ENCODE results near the gene ABCB1. TPM values are rescaled to one million over a fixed set of nuclear protein-coding genes. Genes with fewer than 3 reads are reported as not detected.

The ABCB1 gene
- total and polyA plus RNA-seq, 2 experiments from 2014 or later: 0.53 to 0.80 TPM

DNA sequence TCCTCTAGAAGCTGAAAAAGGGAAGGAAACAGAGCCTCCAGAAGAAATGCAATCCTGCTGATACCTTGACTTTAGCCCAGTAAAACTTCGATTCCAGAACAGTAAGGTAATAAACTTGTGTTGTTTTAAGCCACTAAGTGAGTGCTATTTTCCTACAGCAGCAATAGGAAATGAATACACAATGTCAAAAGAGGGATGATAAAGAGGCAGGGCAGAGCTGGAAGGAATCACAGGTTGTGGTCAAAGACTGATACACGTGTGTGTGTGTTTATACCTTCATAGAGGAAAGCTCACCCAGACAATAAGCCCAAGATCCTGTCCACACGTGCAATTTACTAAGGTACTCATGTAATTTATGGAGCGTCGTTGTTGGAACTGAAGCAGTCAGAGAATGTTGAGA, 9.5 kb downstream of the ABCB1 start:
- no peak for TF ChIP-seq REST (IDR thresholded peaks at IDR 0.05; ENCODE audit: unreplicated experiment)
- TF ChIP-seq CTCF (conservative IDR thresholded peaks at IDR 0.05; ENCODE audit: low read depth in 2 of 2): no peak
- no peak for TF ChIP-seq POLR2AphosphoS5 (IDR thresholded peaks at IDR 0.05; ENCODE audit: low read depth)
- H3K9me2 ChIP-seq (ENCODE audit: insufficient read depth): no peaks in the 10 kb centered on the region
- H3K79me2 ChIP-seq (replicated peaks; ENCODE audit: insufficient read depth): no peaks in the 10 kb centered on the region
- no peaks in the 10 kb centered on the region for H3K27me3 ChIP-seq (ENCODE audit: insufficient read depth)
- no peak overlapping the region for H2AFZ ChIP-seq
- Mint-ChIP-seq H3K27me3 (ENCODE audit: insufficient read depth, low read depth, poor library complexity) (no peaks in the 10 kb centered on the region), H3K4me1 (no peaks in the 10 kb centered on the region), H3K27ac (no peak overlapping the region), H3K36me3 (ENCODE audit: low read depth) (no peaks in the 10 kb centered on the region), H3K9me3 (no peaks in the 10 kb centered on the region), H3K4me3 (no peak overlapping the region)
- no peak overlapping the region for H3K27ac ChIP-seq (ENCODE audit: low read depth)
- no peaks in the 10 kb centered on the region for H3F3A ChIP-seq (replicated peaks; ENCODE audit: low read depth)
- H4K20me1 ChIP-seq (replicated peaks; ENCODE audit: insufficient read depth): no peaks in the 10 kb centered on the region
- DNase-seq (ENCODE audit: low spot score) (no peak), ATAC-seq (no peak)
- H3K4me1 ChIP-seq (ENCODE audit: insufficient read depth): no peaks in the 10 kb centered on the region
- H3K36me3 ChIP-seq (ENCODE audit: insufficient read depth): no peaks in the 10 kb centered on the region
- H3K4me3 ChIP-seq: no peak overlapping the region
- H3K4me2 ChIP-seq: no peak overlapping the region

DNA sequence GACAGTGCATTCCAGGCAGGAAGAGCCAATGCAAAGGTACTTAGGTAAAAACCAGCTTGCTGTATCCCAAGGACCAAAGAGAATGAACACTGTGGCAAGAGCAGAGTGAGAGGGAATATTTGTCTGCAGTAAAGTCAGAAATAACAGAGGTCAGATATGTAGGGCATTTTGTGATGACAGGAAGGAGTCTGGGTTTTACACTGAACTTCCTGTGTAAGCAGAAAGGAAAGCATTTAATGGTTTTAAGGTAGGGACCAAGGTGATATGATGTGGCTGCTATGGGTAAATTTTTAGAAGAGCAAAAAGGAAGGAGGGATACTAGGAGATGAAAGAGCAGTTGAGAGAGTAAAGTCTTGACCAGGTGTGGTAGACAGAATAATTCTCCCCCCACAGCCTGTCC, 10.1 kb downstream of the ABCB1 start:
- Mint-ChIP-seq H3K27ac (no peak overlapping the region), H3K36me3 (ENCODE audit: low read depth) (no peaks in the 10 kb centered on the region), H3K4me1 (no peaks in the 10 kb centered on the region), H3K4me3 (no peak overlapping the region), H3K27me3 (ENCODE audit: insufficient read depth, low read depth, poor library complexity) (no peaks in the 10 kb centered on the region), H3K9me3 (no peaks in the 10 kb centered on the region)
- H3K9me2 ChIP-seq (ENCODE audit: insufficient read depth): no peaks in the 10 kb centered on the region
- no peaks in the 10 kb centered on the region for H3K4me1 ChIP-seq (ENCODE audit: insufficient read depth)
- no peak overlapping the region for H3K4me2 ChIP-seq
- no peaks in the 10 kb centered on the region for H3K36me3 ChIP-seq (ENCODE audit: insufficient read depth)
- no peak overlapping the region for H3K4me3 ChIP-seq
- H2AFZ ChIP-seq: no peak overlapping the region
- no peak overlapping the region for H3K27ac ChIP-seq (ENCODE audit: low read depth)
- no peaks in the 10 kb centered on the region for H3K79me2 ChIP-seq (replicated peaks; ENCODE audit: insufficient read depth)
- DNase-seq (ENCODE audit: low spot score): no peak
- H4K20me1 ChIP-seq (replicated peaks; ENCODE audit: insufficient read depth): no peaks in the 10 kb centered on the region
- H3F3A ChIP-seq (replicated peaks; ENCODE audit: low read depth): no peaks in the 10 kb centered on the region
- ATAC-seq: no peak
- H3K27me3 ChIP-seq (ENCODE audit: insufficient read depth): no peaks in the 10 kb centered on the region
- TF ChIP-seq POLR2AphosphoS5 (IDR thresholded peaks at IDR 0.05; ENCODE audit: low read depth): no peak
- no peak for TF ChIP-seq REST (IDR thresholded peaks at IDR 0.05; ENCODE audit: unreplicated experiment)
- TF ChIP-seq ZNF331 (CRISPR knock-in tag; IDR thresholded peaks at IDR 0.05; ENCODE audit: low read depth): no peak
- TF ChIP-seq, protein P1, sequence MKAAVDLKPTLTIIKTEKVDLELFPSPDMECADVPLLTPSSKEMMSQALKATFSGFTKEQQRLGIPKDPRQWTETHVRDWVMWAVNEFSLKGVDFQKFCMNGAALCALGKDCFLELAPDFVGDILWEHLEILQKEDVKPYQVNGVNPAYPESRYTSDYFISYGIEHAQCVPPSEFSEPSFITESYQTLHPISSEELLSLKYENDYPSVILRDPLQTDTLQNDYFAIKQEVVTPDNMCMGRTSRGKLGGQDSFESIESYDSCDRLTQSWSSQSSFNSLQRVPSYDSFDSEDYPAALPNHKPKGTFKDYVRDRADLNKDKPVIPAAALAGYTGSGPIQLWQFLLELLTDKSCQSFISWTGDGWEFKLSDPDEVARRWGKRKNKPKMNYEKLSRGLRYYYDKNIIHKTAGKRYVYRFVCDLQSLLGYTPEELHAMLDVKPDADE (IDR thresholded peaks at IDR 0.05): no peak
- no peak for TF ChIP-seq NANOG (IDR thresholded peaks at IDR 0.05; ENCODE audit: borderline replicate concordance)

Data from GM23338 (cell line).